Sigmoid colon (tissue), 4 donors: ENCODE data around the gene HTT.

Experiments used
- CTCF ChIP-seq, 4 experiments: fragments of 450-650 bp in 3 of 4; fragments of 200-600 bp in 1 of 4; IDR thresholded peaks; one replicate each; pipeline ENCODE4 v1.5.1; 2016 to 2019; ENCODE audit warnings: antibody characterized with exemption in 4 of 4, mild to moderate bottlenecking in 3 of 4, moderate library complexity in 2 of 4
- POLR2A ChIP-seq, 2 donors: fragments of 450-650 bp; IDR thresholded peaks; one replicate each; pipeline ENCODE4 v1.6.1; 2016; ENCODE audit warnings: antibody characterized with exemption in 2 of 2, mild to moderate bottlenecking in 2 of 2, moderate library complexity in 2 of 2
- POLR2AphosphoS5 ChIP-seq, 4 donors: sonication (generic); formaldehyde crosslinking; IDR thresholded peaks; one replicate each; pipeline ENCODE4 v1.6.1; 2017; ENCODE audit warnings: antibody characterized with exemption in 4 of 4

GRCh38 chr4:3069661-3070199 is 4.8 kb upstream of the HTT start:
- no peak for TF ChIP-seq CTCF (IDR thresholded peaks at IDR 0.05)
- TF ChIP-seq POLR2A (IDR thresholded peaks at IDR 0.05) = no peak
- no peak for TF ChIP-seq POLR2AphosphoS5 (IDR thresholded peaks at IDR 0.05)
